HepG2 (cell line): Measurements from ENCODE around the gene PPA1. TPM values are rescaled to one million over a fixed set of nuclear protein-coding genes. Genes with fewer than 3 reads are reported as not detected.

Experiments used
- CCDC6 ChIP-seq: sonication (generic); formaldehyde crosslinking; IDR thresholded peaks from 2 replicates; pipeline ENCODE4 v1.8.1; 2022; ENCODE audit warnings: mild to moderate bottlenecking, missing genetic modification reagents, moderate library complexity
- DMAP1 ChIP-seq: IDR thresholded peaks from 2 replicates; pipeline ENCODE4 v1.6.1; 2016
- FOXP4 ChIP-seq: sonication (generic); formaldehyde crosslinking; IDR thresholded peaks from 2 replicates; pipeline ENCODE4 v1.4.0; 2020; ENCODE audit warnings: missing genetic modification reagents
- ISL2 ChIP-seq: sonication (generic); formaldehyde crosslinking; IDR thresholded peaks from 2 replicates; pipeline ENCODE4 v1.5.0; 2020; ENCODE audit warnings: missing genetic modification reagents
- KAT8 ChIP-seq: IDR thresholded peaks from 2 replicates; pipeline ENCODE4 v1.6.1; 2016; ENCODE audit warnings: missing genetic modification reagents, missing compliant biosample characterization
- KMT2B ChIP-seq: IDR thresholded peaks from 2 replicates; pipeline ENCODE4 v1.6.1; 2016; ENCODE audit warnings: missing genetic modification reagents, missing compliant biosample characterization
- PCBP2 ChIP-seq: fragments of 200-400 bp; formaldehyde crosslinking; optimal IDR thresholded peaks from 2 replicates; pipeline ENCODE3; 2018; ENCODE audit warnings: low read length, low read depth; ENCODE audit not compliant: poor library complexity, severe bottlenecking
- SMARCE1 ChIP-seq: fragments of 450-650 bp; IDR thresholded peaks from 2 replicates; pipeline ENCODE4 v1.6.1; 2017; ENCODE audit warnings: borderline replicate concordance
- SOX6 ChIP-seq, 2 experiments: fragments of 450-650 bp in 1 of 2; sonication (generic) in 1 of 2; formaldehyde crosslinking in 1 of 2; IDR thresholded peaks; 2 replicates each; pipeline versions ENCODE4 v1.4.0 to v1.6.1; 2017 to 2020; ENCODE audit warnings: antibody characterized with exemption in 1 of 2, mild to moderate bottlenecking in 1 of 2, missing genetic modification reagents in 1 of 2
- SRF ChIP-seq: IDR thresholded peaks from 2 replicates; pipeline ENCODE4 v1.6.1; 2011; ENCODE audit warnings: mild to moderate bottlenecking, low read depth, low read length, moderate library complexity
- TMF1 ChIP-seq: sonication (generic); formaldehyde crosslinking; IDR thresholded peaks from 2 replicates; pipeline ENCODE4 v1.8.1; 2022; ENCODE audit warnings: low read depth, missing genetic modification reagents
- ZBTB44 ChIP-seq: sonication (generic); formaldehyde crosslinking; IDR thresholded peaks from 2 replicates; pipeline ENCODE4 v1.4.0; 2020; ENCODE audit warnings: missing genetic modification reagents
- ZNF3 ChIP-seq: IDR thresholded peaks from 2 replicates; pipeline ENCODE4 v1.7.0; 2017; ENCODE audit warnings: inconsistent platforms
- ZNF337 ChIP-seq: sonication (generic); formaldehyde crosslinking; IDR thresholded peaks from 2 replicates; pipeline ENCODE4 v1.5.1; 2020; ENCODE audit warnings: missing genetic modification reagents, low read depth, mild to moderate bottlenecking, borderline replicate concordance
- polyA plus RNA-seq, 8 experiments: library from polyadenylated mRNA; depleted of rRNA in 3 of 8; stranded (reverse) in 7 of 8; unstranded in 1 of 8; fragments of >200 nt; fragmentation: Illumina TruSeq in 4 of 8; extraction: Trizol in 4 of 8; gene quantifications; 2 replicates each; pipeline versions ENCODE4 v1.2.1 to v1.2.3, GENCODE V29; 2011 to 2016; ENCODE audit warnings: low read depth in 4 of 8, missing spikeins in 1 of 8, mixed read lengths in 1 of 8; ENCODE audit not compliant: insufficient read depth in 1 of 8
- total RNA-seq, 5 experiments: library from RNA; depleted of rRNA; stranded (reverse); fragments of >200 nt; fragmentation: Illumina TruSeq; extraction: Trizol; gene quantifications; 2 replicates each; pipeline ENCODE4 v1.2.3, GENCODE V29; 2016; ENCODE audit warnings: low read depth in 1 of 5
- TF ChIP-seq, protein P1 (sequence below): sonication (generic); formaldehyde crosslinking; IDR thresholded peaks from 2 replicates; pipeline ENCODE4 v1.4.0; 2020; ENCODE audit warnings: missing genetic modification reagents, borderline replicate concordance
- TF ChIP-seq, protein P2 (sequence below): sonication (generic); formaldehyde crosslinking; IDR thresholded peaks from 2 replicates; pipeline ENCODE4 v1.5.1; 2020; ENCODE audit warnings: missing genetic modification reagents, mild to moderate bottlenecking, borderline replicate concordance
- TF ChIP-seq, protein P3 (sequence below): sonication (generic); formaldehyde crosslinking; IDR thresholded peaks from 2 replicates; pipeline ENCODE4 v1.5.0; 2020; ENCODE audit warnings: missing genetic modification reagents, mild to moderate bottlenecking, borderline replicate concordance

PPA1 gene
- total and polyA plus RNA-seq, 2 of the 13 experiments (the other 11 are each of a cell fraction or from before 2014, with no cell fraction given): 136 to 250 TPM

GRCh38 chr10:70233109-70233938, at the start of gene PPA1 (continued):
- TF ChIP-seq, protein P1, sequence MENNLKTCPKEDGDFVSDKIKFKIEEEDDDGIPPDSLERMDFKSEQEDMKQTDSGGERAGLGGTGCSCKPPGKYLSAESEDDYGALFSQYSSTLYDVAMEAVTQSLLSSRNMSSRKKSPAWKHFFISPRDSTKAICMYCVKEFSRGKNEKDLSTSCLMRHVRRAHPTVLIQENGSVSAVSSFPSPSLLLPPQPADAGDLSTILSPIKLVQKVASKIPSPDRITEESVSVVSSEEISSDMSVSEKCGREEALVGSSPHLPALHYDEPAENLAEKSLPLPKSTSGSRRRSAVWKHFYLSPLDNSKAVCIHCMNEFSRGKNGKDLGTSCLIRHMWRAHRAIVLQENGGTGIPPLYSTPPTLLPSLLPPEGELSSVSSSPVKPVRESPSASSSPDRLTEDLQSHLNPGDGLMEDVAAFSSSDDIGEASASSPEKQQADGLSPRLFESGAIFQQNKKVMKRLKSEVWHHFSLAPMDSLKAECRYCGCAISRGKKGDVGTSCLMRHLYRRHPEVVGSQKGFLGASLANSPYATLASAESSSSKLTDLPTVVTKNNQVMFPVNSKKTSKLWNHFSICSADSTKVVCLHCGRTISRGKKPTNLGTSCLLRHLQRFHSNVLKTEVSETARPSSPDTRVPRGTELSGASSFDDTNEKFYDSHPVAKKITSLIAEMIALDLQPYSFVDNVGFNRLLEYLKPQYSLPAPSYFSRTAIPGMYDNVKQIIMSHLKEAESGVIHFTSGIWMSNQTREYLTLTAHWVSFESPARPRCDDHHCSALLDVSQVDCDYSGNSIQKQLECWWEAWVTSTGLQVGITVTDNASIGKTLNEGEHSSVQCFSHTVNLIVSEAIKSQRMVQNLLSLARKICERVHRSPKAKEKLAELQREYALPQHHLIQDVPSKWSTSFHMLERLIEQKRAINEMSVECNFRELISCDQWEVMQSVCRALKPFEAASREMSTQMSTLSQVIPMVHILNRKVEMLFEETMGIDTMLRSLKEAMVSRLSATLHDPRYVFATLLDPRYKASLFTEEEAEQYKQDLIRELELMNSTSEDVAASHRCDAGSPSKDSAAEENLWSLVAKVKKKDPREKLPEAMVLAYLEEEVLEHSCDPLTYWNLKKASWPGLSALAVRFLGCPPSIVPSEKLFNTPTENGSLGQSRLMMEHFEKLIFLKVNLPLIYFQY (CRISPR knock-in tag): peak; percentile 99
- TF ChIP-seq, protein P2, sequence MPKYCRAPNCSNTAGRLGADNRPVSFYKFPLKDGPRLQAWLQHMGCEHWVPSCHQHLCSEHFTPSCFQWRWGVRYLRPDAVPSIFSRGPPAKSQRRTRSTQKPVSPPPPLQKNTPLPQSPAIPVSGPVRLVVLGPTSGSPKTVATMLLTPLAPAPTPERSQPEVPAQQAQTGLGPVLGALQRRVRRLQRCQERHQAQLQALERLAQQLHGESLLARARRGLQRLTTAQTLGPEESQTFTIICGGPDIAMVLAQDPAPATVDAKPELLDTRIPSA: 0 out of 2 replicates have a peak, but pooled peaks have one; percentile 86
- TF ChIP-seq KMT2B (CRISPR knock-in tag): peak; percentile 35; the same call in 1 of the 2 replicates
- TF ChIP-seq FOXP4 (CRISPR knock-in tag): 0 out of 2 replicates have a peak, but pooled peaks have one; percentile 24
- TF ChIP-seq SOX6 (IDR thresholded peaks at IDR 0.05): no peak
- TF ChIP-seq SOX6 (CRISPR knock-in tag; IDR thresholded peaks at IDR 0.05): peak; percentile 63; the same call in 1 of the 2 replicates
- no peak; the same call in 1 of the 2 replicates for TF ChIP-seq CCDC6 (CRISPR knock-in tag)
- TF ChIP-seq, protein P3, sequence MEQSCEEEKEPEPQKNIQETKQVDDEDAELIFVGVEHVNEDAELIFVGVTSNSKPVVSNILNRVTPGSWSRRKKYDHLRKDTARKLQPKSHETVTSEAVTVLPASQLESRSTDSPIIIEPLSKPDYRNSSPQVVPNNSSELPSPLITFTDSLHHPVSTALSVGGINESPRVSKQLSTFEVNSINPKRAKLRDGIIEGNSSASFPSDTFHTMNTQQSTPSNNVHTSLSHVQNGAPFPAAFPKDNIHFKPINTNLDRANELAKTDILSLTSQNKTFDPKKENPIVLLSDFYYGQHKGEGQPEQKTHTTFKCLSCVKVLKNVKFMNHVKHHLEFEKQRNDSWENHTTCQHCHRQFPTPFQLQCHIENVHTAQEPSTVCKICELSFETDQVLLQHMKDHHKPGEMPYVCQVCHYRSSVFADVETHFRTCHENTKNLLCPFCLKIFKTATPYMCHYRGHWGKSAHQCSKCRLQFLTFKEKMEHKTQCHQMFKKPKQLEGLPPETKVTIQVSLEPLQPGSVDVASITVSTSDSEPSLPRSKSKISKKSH (CRISPR knock-in tag): peak; percentile 72; the same call in 1 of the 2 replicates
- TF ChIP-seq SRF: no peak
- peak; percentile 93 for TF ChIP-seq DMAP1 (CRISPR knock-in tag)
- no peak for TF ChIP-seq PCBP2
- no peak for TF ChIP-seq SMARCE1
- peak; percentile 42; the same call in 1 of the 2 replicates for TF ChIP-seq TMF1 (CRISPR knock-in tag)
- peak; percentile 74 for TF ChIP-seq KAT8 (CRISPR knock-in tag)
- TF ChIP-seq ZNF3 (CRISPR knock-in tag): no peak
- TF ChIP-seq ZNF337: no peak
- TF ChIP-seq ISL2 (CRISPR knock-in tag): peak; percentile 50
- TF ChIP-seq ZBTB44 (CRISPR knock-in tag): no peak
